ENCODE results near the gene DES. TPM values are rescaled to one million over a fixed set of nuclear protein-coding genes. Genes with fewer than 3 reads are reported as not detected.
A peak's percentile ranks its signal among the peaks of the same experiment; 100 is the strongest.

The DES gene
- total and polyA plus RNA-seq, 7 donors = 8,143 to 14,820 (median 13,727) TPM

DNA sequence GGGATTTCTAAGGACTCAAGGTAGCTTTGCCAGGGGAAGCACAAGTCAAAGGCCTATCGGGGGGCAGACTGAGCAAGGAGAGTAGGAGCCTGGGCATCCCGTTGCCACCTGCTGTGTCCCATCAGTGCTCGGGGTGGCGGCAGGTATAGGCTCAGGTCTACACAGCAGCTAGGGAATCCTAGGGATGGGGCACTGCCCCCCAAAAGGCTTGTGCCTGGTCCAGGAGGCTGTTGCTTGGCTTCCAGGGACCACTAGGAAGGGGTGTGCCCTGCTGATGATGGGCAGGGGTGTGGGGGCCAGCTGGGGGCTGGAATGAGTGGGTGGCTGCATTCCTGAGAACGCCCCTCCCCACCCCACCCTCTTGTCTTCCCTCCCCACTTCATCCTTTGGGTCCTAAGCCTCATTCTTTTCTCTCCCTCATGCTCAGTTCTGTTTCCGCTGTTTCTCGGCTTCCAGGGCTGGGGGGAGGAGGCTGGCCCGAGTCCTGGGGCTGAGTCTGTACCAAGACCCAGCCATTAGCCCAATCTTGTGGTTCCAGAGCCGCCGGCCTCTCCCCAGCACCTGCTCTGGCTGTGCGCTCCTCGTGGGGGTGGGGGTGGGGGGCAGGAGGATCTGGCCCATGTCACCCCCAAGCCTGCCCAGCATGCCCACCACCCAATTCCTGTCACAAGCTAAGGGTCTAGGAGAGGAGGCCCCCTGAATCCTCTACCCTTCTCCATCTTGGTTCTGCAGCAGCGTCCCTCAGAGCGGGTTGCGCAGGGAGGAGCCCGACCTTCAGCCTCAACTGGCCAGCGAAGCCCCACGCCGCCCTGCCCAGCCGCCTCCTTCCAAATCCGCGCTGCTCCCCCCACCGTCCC lies 29.3 kb downstream of the DES start:
- intact Hi-C loops (cut with DNase I) = no loop called here
- Histone ChIP-seq H3K4me3 (no peak overlapping the region), H3K27ac (peak overlapping the region; percentile 19), H3K36me3 (ENCODE audit: insufficient read depth in 1 of 2, low read depth in 1 of 2) (peaks cover 0 to 51% of the 10 kb centered on the region in 2 donors), H3K4me1 (peaks cover 36% of the 10 kb centered on the region), H3K27me3 (ENCODE audit: insufficient read depth in 3 of 3, low read length in 2 of 3) (no peaks in the 10 kb centered on the region), H3K9me3 (no peaks in the 10 kb centered on the region)
- TF ChIP-seq, protein P1, sequence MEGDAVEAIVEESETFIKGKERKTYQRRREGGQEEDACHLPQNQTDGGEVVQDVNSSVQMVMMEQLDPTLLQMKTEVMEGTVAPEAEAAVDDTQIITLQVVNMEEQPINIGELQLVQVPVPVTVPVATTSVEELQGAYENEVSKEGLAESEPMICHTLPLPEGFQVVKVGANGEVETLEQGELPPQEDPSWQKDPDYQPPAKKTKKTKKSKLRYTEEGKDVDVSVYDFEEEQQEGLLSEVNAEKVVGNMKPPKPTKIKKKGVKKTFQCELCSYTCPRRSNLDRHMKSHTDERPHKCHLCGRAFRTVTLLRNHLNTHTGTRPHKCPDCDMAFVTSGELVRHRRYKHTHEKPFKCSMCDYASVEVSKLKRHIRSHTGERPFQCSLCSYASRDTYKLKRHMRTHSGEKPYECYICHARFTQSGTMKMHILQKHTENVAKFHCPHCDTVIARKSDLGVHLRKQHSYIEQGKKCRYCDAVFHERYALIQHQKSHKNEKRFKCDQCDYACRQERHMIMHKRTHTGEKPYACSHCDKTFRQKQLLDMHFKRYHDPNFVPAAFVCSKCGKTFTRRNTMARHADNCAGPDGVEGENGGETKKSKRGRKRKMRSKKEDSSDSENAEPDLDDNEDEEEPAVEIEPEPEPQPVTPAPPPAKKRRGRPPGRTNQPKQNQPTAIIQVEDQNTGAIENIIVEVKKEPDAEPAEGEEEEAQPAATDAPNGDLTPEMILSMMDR (IDR thresholded peaks at IDR 0.05) = no peak
- 61 to 72% (median 61%) methylated on average over 23 of the region's 23 CpGs for WGBS, 3 donors
- peak; percentile 13 to 59 for DNase-seq
- ATAC-seq = no peak

DNA sequence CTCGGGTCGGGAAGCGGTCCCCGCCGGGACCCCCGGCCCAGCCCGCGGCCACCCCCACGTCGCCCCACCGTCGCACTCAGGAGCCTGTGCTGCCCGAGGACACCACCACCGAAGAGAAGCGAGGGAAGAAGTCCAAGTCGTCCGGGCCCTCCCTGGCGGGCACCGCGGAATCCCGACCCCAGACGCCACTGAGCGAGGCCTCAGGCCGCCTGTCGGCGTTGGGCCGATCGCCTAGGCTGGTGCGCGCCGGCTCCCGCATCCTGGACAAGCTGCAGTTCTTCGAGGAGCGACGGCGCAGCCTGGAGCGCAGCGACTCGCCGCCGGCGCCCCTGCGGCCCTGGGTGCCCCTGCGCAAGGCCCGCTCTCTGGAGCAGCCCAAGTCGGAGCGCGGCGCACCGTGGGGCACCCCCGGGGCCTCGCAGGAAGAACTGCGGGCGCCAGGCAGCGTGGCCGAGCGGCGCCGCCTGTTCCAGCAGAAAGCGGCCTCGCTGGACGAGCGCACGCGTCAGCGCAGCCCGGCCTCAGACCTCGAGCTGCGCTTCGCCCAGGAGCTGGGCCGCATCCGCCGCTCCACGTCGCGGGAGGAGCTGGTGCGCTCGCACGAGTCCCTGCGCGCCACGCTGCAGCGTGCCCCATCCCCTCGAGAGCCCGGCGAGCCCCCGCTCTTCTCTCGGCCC lies 30.1 kb downstream of the DES start:
- Histone ChIP-seq H3K9me3 (no peaks in the 10 kb centered on the region), H3K27me3 (ENCODE audit: insufficient read depth in 3 of 3, low read length in 2 of 3) (no peaks in the 10 kb centered on the region), H3K4me3 (no peak overlapping the region), H3K4me1 (peaks cover 44% of the 10 kb centered on the region), H3K27ac (peak overlapping the region; percentile 19), H3K36me3 (ENCODE audit: insufficient read depth in 1 of 2, low read depth in 1 of 2) (peaks cover 0 to 49% of the 10 kb centered on the region in 2 donors)
- no peak for ATAC-seq
- peak; percentile 6 to 50 for DNase-seq
- TF ChIP-seq, protein P1 (IDR thresholded peaks at IDR 0.05) = no peak
- intact Hi-C loops (cut with DNase I) = no loop called here
- 62 to 74% (median 67%) methylated on average over 69 to 88 of the region's 88 CpGs for WGBS, 3 donors

DNA sequence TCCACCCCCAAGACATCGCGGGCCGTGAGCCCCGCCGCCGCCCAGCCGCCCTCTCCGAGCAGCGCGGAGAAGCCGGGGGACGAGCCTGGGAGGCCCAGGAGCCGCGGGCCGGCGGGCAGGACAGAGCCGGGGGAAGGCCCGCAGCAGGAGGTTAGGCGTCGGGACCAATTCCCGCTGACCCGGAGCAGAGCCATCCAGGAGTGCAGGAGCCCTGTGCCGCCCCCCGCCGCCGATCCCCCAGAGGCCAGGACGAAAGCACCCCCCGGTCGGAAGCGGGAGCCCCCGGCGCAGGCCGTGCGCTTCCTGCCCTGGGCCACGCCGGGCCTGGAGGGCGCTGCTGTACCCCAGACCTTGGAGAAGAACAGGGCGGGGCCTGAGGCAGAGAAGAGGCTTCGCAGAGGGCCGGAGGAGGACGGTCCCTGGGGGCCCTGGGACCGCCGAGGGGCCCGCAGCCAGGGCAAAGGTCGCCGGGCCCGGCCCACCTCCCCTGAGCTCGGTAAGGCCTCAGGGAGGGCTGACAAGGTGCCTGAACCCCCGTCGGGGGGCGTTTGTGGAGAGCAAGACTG lies 30.7 kb downstream of the DES start:
- Histone ChIP-seq H3K4me3 (no peak overlapping the region), H3K27me3 (ENCODE audit: insufficient read depth in 3 of 3, low read length in 2 of 3) (no peaks in the 10 kb centered on the region), H3K27ac (peak overlapping the region; percentile 19), H3K4me1 (peaks cover 50% of the 10 kb centered on the region), H3K9me3 (no peaks in the 10 kb centered on the region), H3K36me3 (ENCODE audit: insufficient read depth in 1 of 2, low read depth in 1 of 2) (peaks cover 0 to 43% of the 10 kb centered on the region in 2 donors)
- intact Hi-C loops (cut with DNase I) = no loop called here
- 54 to 67% (median 60%) methylated on average over 40 to 51 of the region's 51 CpGs for WGBS, 3 donors
- no peak for ATAC-seq
- TF ChIP-seq, protein P1 (IDR thresholded peaks at IDR 0.05) = no peak
- peak; percentile 12 to 47 for DNase-seq

DNA sequence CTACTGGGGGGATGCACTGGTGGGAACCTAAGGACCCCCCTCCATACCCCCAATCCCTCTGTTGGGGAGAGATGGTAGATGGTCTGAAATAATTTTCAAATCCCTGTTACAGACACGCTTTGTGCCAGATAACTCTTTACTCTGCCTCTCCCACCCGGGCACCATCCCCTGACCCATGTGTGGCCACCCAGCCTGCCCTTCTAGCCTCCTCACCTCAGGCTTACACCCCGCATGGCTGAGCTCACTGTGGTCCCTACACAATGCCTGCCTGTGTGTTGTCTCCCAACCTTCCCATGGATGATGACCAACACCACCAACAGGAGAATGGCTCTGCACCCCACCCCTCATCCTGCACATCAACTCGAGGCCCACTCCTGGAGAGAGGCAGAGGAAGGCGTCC lies 31.4 kb downstream of the DES start:
- peak overlapping the region; percentile 19 for H3K27ac ChIP-seq
- peaks cover 58% of the 10 kb centered on the region for H3K4me1 ChIP-seq
- H3K9me3 ChIP-seq = no peaks in the 10 kb centered on the region
- peaks cover 0 to 35% of the 10 kb centered on the region in 2 donors for H3K36me3 ChIP-seq (ENCODE audit: insufficient read depth in 1 of 2, low read depth in 1 of 2)
- no peaks in the 10 kb centered on the region for H3K27me3 ChIP-seq (ENCODE audit: insufficient read depth in 3 of 3, low read length in 2 of 3)
- no peak overlapping the region for H3K4me3 ChIP-seq
- no peak for ATAC-seq
- TF ChIP-seq, protein P1 (IDR thresholded peaks at IDR 0.05) = no peak
- peak; percentile 4 to 32 for DNase-seq
- 69 to 86% (median 69%) methylated on average over 5 of the region's 5 CpGs for WGBS, 3 donors
- intact Hi-C loops (cut with DNase I) = loop anchor here in 1 of 2 donors (5.0 kb wide), 1 partner anchor 47 kb away; no protein-coding TSS in a partner anchor
